Endothelial cell of umbilical vein (primary cell): Measurements from ENCODE around the gene PCTP. TPM values are rescaled to one million over a fixed set of nuclear protein-coding genes. Genes with fewer than 3 reads are reported as not detected.

ENCODE experiments used
- BruUV-seq: library from RNA; stranded (reverse); fragments of 400-500 nt; replicated peaks from 2 replicates; lab custom pipeline; 2021; lab: Mats Ljungman, UMichigan
- CTCF ChIA-PET: fragments of 300-600, 350-600 bp; sonication (Branson Sonifier 250); formaldehyde crosslinking; loops from one replicate; lab custom pipeline; 2021; ENCODE audit warnings: antibody characterized with exemption, inconsistent platforms; lab: Charles Lee
- POLR2A ChIA-PET: fragments of 300-600, 350-600 bp; sonication (Branson Sonifier 250); formaldehyde crosslinking; loops from one replicate; lab custom pipeline; 2021; ENCODE audit warnings: antibody characterized with exemption, inconsistent platforms; lab: Charles Lee
- DNase-seq: peaks from one replicate; pipeline ENCODE4 v3.0.0-alpha.2; 2011; ENCODE audit warnings: low read depth, low spot score
- FAIRE-seq: peaks from 2 replicates; lab custom pipeline; 2011; peaks lifted over from hg19 to GRCh38; lab: Jason Lieb, UNC
- H2AFZ ChIP-seq: 2 replicates; pipeline ENCODE4 v1.6.0; 2012; ENCODE audit warnings: low read depth, low read length, control low read depth, inconsistent platforms
- H3K27ac ChIP-seq: 2 replicates; pipeline ENCODE4 v1.5.1; 2011; ENCODE audit warnings: low read depth, mild to moderate bottlenecking, control low read depth, low read length, moderate library complexity; ENCODE audit not compliant: insufficient read depth
- H3K27me3 ChIP-seq, 2 experiments: 2 replicates each; pipeline versions ENCODE4 v1.6.0 to v1.6.1; 2011; ENCODE audit warnings: low read length in 2 of 2, mixed read lengths in 1 of 2; ENCODE audit not compliant: control insufficient read depth in 2 of 2, insufficient read depth in 2 of 2
- H3K36me3 ChIP-seq, 2 experiments: 2 replicates in 1 of 2; 3 replicates in 1 of 2; pipeline ENCODE4 v1.5.1; 2011; ENCODE audit warnings: low read length in 2 of 2, mild to moderate bottlenecking in 1 of 2, moderate library complexity in 1 of 2; ENCODE audit not compliant: control insufficient read depth in 2 of 2, insufficient read depth in 2 of 2; ENCODE audit errors: extremely low read depth in 1 of 2
- H3K4me1 ChIP-seq: 3 replicates; pipeline ENCODE4 v1.5.1; 2011; ENCODE audit warnings: mild to moderate bottlenecking, low read length; ENCODE audit not compliant: control insufficient read depth, insufficient read depth; ENCODE audit errors: extremely low read depth
- H3K4me2 ChIP-seq: 2 replicates; pipeline ENCODE4 v1.6.1; 2011; ENCODE audit warnings: low read length, control low read depth, mixed read lengths; ENCODE audit not compliant: insufficient read depth
- H3K4me3 ChIP-seq, 3 experiments: fragments of 200-600 bp in 1 of 3; sonication (generic), shearing (Covaris generic) in 1 of 3; replicated peaks in 1 of 3; 2 replicates each; pipeline ENCODE4 v1.5.1; 2011 to 2016; ENCODE audit warnings: control low read depth in 3 of 3, low read length in 3 of 3, mild to moderate bottlenecking in 2 of 3, inconsistent platforms in 1 of 3, low read depth in 1 of 3, moderate library complexity in 1 of 3; ENCODE audit not compliant: insufficient read depth in 1 of 3
- H3K79me2 ChIP-seq: 2 replicates; pipeline ENCODE4 v1.6.0; 2012; ENCODE audit warnings: low read length, inconsistent platforms; ENCODE audit not compliant: control insufficient read depth, insufficient read depth
- H3K9ac ChIP-seq: replicated peaks from 2 replicates; pipeline ENCODE3; 2011; ENCODE audit warnings: low read length, control low read depth; ENCODE audit not compliant: insufficient read depth; ENCODE audit errors: extremely low read depth
- H3K9me1 ChIP-seq: replicated peaks from 3 replicates; pipeline ENCODE4 v1.6.0; 2011; ENCODE audit warnings: mild to moderate bottlenecking, low read length; ENCODE audit not compliant: control insufficient read depth, insufficient read depth; ENCODE audit errors: extremely low read depth
- H3K9me3 ChIP-seq: replicated peaks from 2 replicates; pipeline ENCODE4 v1.5.1; 2012; ENCODE audit warnings: low read length, inconsistent platforms; ENCODE audit not compliant: control insufficient read depth, insufficient read depth
- H4K20me1 ChIP-seq: replicated peaks from 2 replicates; pipeline ENCODE3; 2011; ENCODE audit warnings: mild to moderate bottlenecking, low read length; ENCODE audit not compliant: control insufficient read depth, insufficient read depth; ENCODE audit errors: extremely low read depth
- CTCF ChIP-seq, 2 donors: IDR thresholded peaks; 1 replicate in 1 of 2; 2 replicates in 1 of 2; pipeline ENCODE4 v1.5.1; 2011; ENCODE audit warnings: low read length in 2 of 2, mild to moderate bottlenecking in 2 of 2, moderate library complexity in 2 of 2, control low read depth in 1 of 2, inconsistent platforms in 1 of 2, low read depth in 1 of 2; ENCODE audit not compliant: insufficient read depth in 1 of 2; ENCODE audit errors: extremely low read depth in 1 of 2
- EZH2 ChIP-seq: IDR thresholded peaks from 2 replicates; pipeline ENCODE4 v1.6.1; 2012; ENCODE audit warnings: borderline replicate concordance, low read depth, mild to moderate bottlenecking, moderate library complexity, low read length, inconsistent platforms; ENCODE audit not compliant: severe bottlenecking
- FOS ChIP-seq: IDR thresholded peaks from 2 replicates; pipeline ENCODE4 v1.6.1; 2011; ENCODE audit warnings: mild to moderate bottlenecking, low read length, moderate library complexity, borderline replicate concordance; ENCODE audit not compliant: insufficient read depth
- GATA2 ChIP-seq: IDR thresholded peaks from 2 replicates; pipeline ENCODE4 v1.7.0; 2011; ENCODE audit warnings: low read depth, mild to moderate bottlenecking, moderate library complexity, mixed read lengths, low read length; ENCODE audit not compliant: insufficient read length, insufficient read depth
- JUN ChIP-seq: IDR thresholded peaks from 2 replicates; pipeline ENCODE4 v1.6.1; 2011; ENCODE audit warnings: borderline replicate concordance, low read depth; ENCODE audit not compliant: insufficient read length, insufficient read depth
- MYC ChIP-seq: IDR thresholded peaks from one replicate; pipeline ENCODE4 v1.6.1; 2011; ENCODE audit warnings: mild to moderate bottlenecking, low read depth, low read length
- POLR2A ChIP-seq: IDR thresholded peaks from 2 replicates; pipeline ENCODE4 v1.6.1; 2012; ENCODE audit warnings: low read depth, mild to moderate bottlenecking, control low read depth, low read length
- POLR2AphosphoS5 ChIP-seq: IDR thresholded peaks from 2 replicates; pipeline ENCODE4 v1.6.1; 2012; ENCODE audit warnings: low read depth, mild to moderate bottlenecking, control low read depth, low read length, moderate library complexity; ENCODE audit not compliant: insufficient read depth
- dilution Hi-C: fragments of 300-500 bp; cut with MboI; formaldehyde crosslinking; loops from one replicate; pipeline ENCODE4 v1.15.0; 2019; ENCODE audit warnings: low sequenced_read_pairs; ENCODE audit not compliant: extremely low pct_ligation_motif_present
- intact Hi-C: fragments of 100-400 bp; cut with micrococcal nuclease; formaldehyde crosslinking; loops from one replicate; pipeline ENCODE4 v1.10.0; 2022
- polyA plus RNA-seq, 4 experiments: library from polyadenylated mRNA; depleted of rRNA in 3 of 4; stranded (reverse) in 3 of 4; unstranded in 1 of 4; fragments of >200 nt; gene quantifications; 2 replicates each; pipeline versions ENCODE4 v1.2.1 to v1.2.3, GENCODE V29; 2011 to 2012; ENCODE audit warnings: missing spikeins in 1 of 4
- total RNA-seq: library from RNA; stranded (reverse); gene quantifications from 2 replicates; pipeline ENCODE4 v1.2.3, GENCODE V29; 2021
- TF ChIP-seq, protein P1 (sequence below): IDR thresholded peaks from 2 replicates; pipeline ENCODE4 v1.6.1; 2011; ENCODE audit not compliant: insufficient read depth, insufficient read length

PCTP gene
- total and polyA plus RNA-seq, 2 donors (not counting 3 experiments of a cell fraction or from before 2014, with no cell fraction given): 13.5 to 18.3 TPM

DNA sequence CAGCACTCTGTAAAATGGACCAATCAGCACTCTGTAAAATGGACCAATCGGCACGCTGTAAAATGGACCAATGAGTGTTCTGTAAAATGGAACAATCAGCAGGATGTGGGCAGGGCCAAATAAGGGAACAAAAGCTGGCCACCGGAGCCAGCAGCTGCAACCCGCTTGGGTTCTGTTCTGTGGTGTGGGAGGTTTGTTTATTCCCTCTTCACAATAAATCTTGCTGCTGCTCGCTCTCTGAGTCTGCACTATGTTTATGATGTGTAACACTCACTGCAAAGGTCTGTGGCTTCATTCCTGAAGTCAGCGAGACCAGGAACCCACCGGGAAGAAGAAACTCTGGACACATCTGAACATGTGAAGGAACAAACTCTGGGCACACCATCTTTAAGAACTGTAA, 48.7 kb upstream of the PCTP start:
- Histone ChIP-seq H3K9ac (no peak overlapping the region), H3K4me1 (no peaks in the 10 kb centered on the region), H2AFZ (no peak overlapping the region), H3K9me1 (no peaks in the 10 kb centered on the region), H3K9me3 (no peaks in the 10 kb centered on the region), H3K4me2 (no peak overlapping the region), H3K79me2 (no peaks in the 10 kb centered on the region), H3K27me3 (peaks cover 0 to 4% of the 10 kb centered on the region in 2 experiments), H4K20me1 (no peaks in the 10 kb centered on the region), H3K36me3 (no peaks in the 10 kb centered on the region), H3K4me3 (no peak overlapping the region), H3K27ac (no peak overlapping the region)
- intact Hi-C loops (no loop called here), dilution Hi-C loops (no loop called here)
- no TSS peak for BruUV-seq
- FAIRE-seq (no peak), DNase-seq (no peak)
- ChIA-PET CTCF (interaction anchor here (1.0 kb wide), 1 partner anchor 16 kb away, joined by 3 read pairs; no protein-coding TSS in a partner anchor), POLR2A (no interaction called here)
- TF ChIP-seq POLR2A (no peak), POLR2AphosphoS5 (no peak), EZH2 (no peak), GATA2 (no peak), FOS (no peak), JUN (no peak), CTCF (IDR thresholded peaks at IDR 0.05; ENCODE audit: extremely low read depth in 1 of 2, insufficient read depth in 1 of 2, low read depth in 1 of 2, low read length in 2 of 2) (no peak), MYC (no peak)
- TF ChIP-seq, protein P1, sequence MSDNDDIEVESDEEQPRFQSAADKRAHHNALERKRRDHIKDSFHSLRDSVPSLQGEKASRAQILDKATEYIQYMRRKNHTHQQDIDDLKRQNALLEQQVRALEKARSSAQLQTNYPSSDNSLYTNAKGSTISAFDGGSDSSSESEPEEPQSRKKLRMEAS: no peak
